GM19438 (cell line): ENCODE measurements around the gene SPEM3.
"Not testable (repeated sequence)": the region's sequence is repeated elsewhere in the genome, so short reads cannot be mapped to it uniquely, and the experiment has no call there.

Experiments used
- ATAC-seq: cut with Tn5 transposase; IDR thresholded peaks from one replicate; pipeline ENCODE4 v1.9.1; 2021; ENCODE audit warnings: low read depth; ENCODE audit not compliant: unreplicated experiment

The SPEM3 gene

GRCh38 chr17:7468290-7468689 is 39.6 kb downstream of the SPEM3 start:
- no peak for ATAC-seq

GRCh38 chr17:7468804-7469389 is 40.2 kb downstream of the SPEM3 start:
- ATAC-seq, result no peak

GRCh38 chr17:7469843-7470242 is 41.2 kb downstream of the SPEM3 start:
- ATAC-seq, result not testable (repeated sequence)

- ATAC-seq, result not testable (repeated sequence)
Observed at GRCh38 chr17:7470457-7470973, 41.9 kb downstream of the SPEM3 start.

GRCh38 chr17:7471729-7472128 is 43.1 kb downstream of the SPEM3 start:
- ATAC-seq, result no peak

GRCh38 chr17:7474767-7475166 is 46.1 kb downstream of the SPEM3 start:
- not testable (repeated sequence) for ATAC-seq

GRCh38 chr17:7475764-7476422 is 47.2 kb downstream of the SPEM3 start:
- no peak for ATAC-seq

GRCh38 chr17:7476494-7476893 is 47.8 kb downstream of the SPEM3 start:
- no peak for ATAC-seq

- ATAC-seq, result no peak
Observed at GRCh38 chr17:7476951-7477350, 48.3 kb downstream of the SPEM3 start.

GRCh38 chr17:7477392-7478275 is 49.0 kb downstream of the SPEM3 start:
- ATAC-seq, result no peak

- ATAC-seq, result no peak
Observed at GRCh38 chr17:7478276-7479212, 49.9 kb downstream of the SPEM3 start.

GRCh38 chr17:7479213-7480088 is 50.8 kb downstream of the SPEM3 start, which contains the start of gene ZBTB4:
Gene ZBTB4, minus strand, starts transcription at chr17:7479631. Its CDS starts 12,830 bp downstream, at chr17:7466801.
- no peak for ATAC-seq

- ATAC-seq, result no peak
Observed at GRCh38 chr17:7480089-7480384, 51.4 kb downstream of the SPEM3 start.

GRCh38 chr17:7481275-7481674 is 52.6 kb downstream of the SPEM3 start, which contains the start of gene SLC35G6:
Gene SLC35G6, plus strand, starts transcription at chr17:7481446. Its CDS starts 71 bp downstream, at chr17:7481517.
- not testable (repeated sequence) for ATAC-seq

GRCh38 chr17:7481842-7482741 is 53.4 kb downstream of the SPEM3 start:
- ATAC-seq, result not testable (repeated sequence)
